Gastrocnemius medialis (tissue), 4 donors: ENCODE results near the gene CDC25A. TPM values are rescaled to one million over a fixed set of nuclear protein-coding genes. Genes with fewer than 3 reads are reported as not detected.
A peak's percentile ranks its signal among the peaks of the same experiment; 100 is the strongest.
"Not testable (repeated sequence)": the region's sequence is repeated elsewhere in the genome, so short reads cannot be mapped to it uniquely, and the experiment has no call there.

Experiments used
- ATAC-seq, 2 donors: fragments of 150-250 bp; one replicate each; pipeline ENCODE4 v1.9.1; 2016
- DNase-seq, 2 donors: peaks; one replicate each; pipeline ENCODE4 v3.0.0-alpha.2; 2019
- H3K27ac ChIP-seq, 4 donors: fragments of 200-600 bp; sonication (generic); 1 replicate in 1 of 4; 2 replicates in 3 of 4; pipeline ENCODE4 v1.5.1; 2016 to 2018; ENCODE audit warnings: mild to moderate bottlenecking in 2 of 4, moderate library complexity in 1 of 4
- H3K27me3 ChIP-seq, 3 donors: fragments of 200-600 bp; sonication (generic) in 2 of 3; 1 replicate in 1 of 3; 2 replicates in 2 of 3; pipeline versions ENCODE4 v1.5.1 to v1.6.0; 2016 to 2019; ENCODE audit warnings: mild to moderate bottlenecking in 1 of 3, moderate library complexity in 1 of 3
- H3K36me3 ChIP-seq, 2 donors: fragments of 200-600 bp; sonication (generic) in 1 of 2; one replicate each; pipeline ENCODE4 v1.5.1; 2017 to 2018
- H3K4me1 ChIP-seq, 2 donors: fragments of 200-600 bp; sonication (generic) in 1 of 2; one replicate each; pipeline ENCODE4 v1.5.1; 2016 to 2017; ENCODE audit warnings: mild to moderate bottlenecking in 2 of 2
- H3K4me3 ChIP-seq, 4 donors: fragments of 200-600 bp; sonication (generic) in 3 of 4; 1 replicate in 1 of 4; 2 replicates in 3 of 4; pipeline ENCODE4 v1.5.1; 2016 to 2019; ENCODE audit warnings: mild to moderate bottlenecking in 2 of 4
- H3K9me3 ChIP-seq, 3 donors: fragments of 200-600 bp; sonication (generic) in 2 of 3; 1 replicate in 1 of 3; 2 replicates in 2 of 3; pipeline ENCODE4 v1.5.1; 2016 to 2019
- CTCF ChIP-seq, 5 experiments: fragments of 450-650 bp in 3 of 5; fragments of 200-600 bp in 2 of 5; sonication (generic) in 2 of 5; IDR thresholded peaks in 4 of 5; conservative IDR thresholded peaks in 1 of 5; 1 replicate in 4 of 5; 2 replicates in 1 of 5; pipeline ENCODE4 v1.5.1; 2016 to 2019; ENCODE audit warnings: antibody characterized with exemption in 5 of 5, mild to moderate bottlenecking in 3 of 5, moderate library complexity in 3 of 5
- POLR2A ChIP-seq, 2 donors: fragments of 450-650 bp; IDR thresholded peaks; one replicate each; pipeline ENCODE4 v1.6.1; 2017; ENCODE audit warnings: antibody characterized with exemption in 2 of 2, mild to moderate bottlenecking in 2 of 2, moderate library complexity in 2 of 2
- in situ Hi-C, 4 donors: fragments of 200-750 bp; cut with MboI; loops; one replicate each; pipeline versions ENCODE4 v1.15.0 to v1.8.0; 2017; ENCODE audit warnings: low sequenced_read_pairs in 4 of 4
- intact Hi-C: fragments of 100-400 bp; cut with DNase I; formaldehyde crosslinking; loops from one replicate; pipeline ENCODE4 v1.15.1; 2023; ENCODE audit warnings: low total_unique reads
- total RNA-seq, 4 donors: library from RNA; depleted of rRNA; stranded (reverse); fragments of >200 nt; gene quantifications; one replicate each; pipeline versions ENCODE4 v1.1.0 to v1.2.3, GENCODE V29; 2016

CDC25A gene
- total RNA-seq, 4 donors from 2014 or later, result 0.73 to 2.3 TPM; not detected in 2

DNA sequence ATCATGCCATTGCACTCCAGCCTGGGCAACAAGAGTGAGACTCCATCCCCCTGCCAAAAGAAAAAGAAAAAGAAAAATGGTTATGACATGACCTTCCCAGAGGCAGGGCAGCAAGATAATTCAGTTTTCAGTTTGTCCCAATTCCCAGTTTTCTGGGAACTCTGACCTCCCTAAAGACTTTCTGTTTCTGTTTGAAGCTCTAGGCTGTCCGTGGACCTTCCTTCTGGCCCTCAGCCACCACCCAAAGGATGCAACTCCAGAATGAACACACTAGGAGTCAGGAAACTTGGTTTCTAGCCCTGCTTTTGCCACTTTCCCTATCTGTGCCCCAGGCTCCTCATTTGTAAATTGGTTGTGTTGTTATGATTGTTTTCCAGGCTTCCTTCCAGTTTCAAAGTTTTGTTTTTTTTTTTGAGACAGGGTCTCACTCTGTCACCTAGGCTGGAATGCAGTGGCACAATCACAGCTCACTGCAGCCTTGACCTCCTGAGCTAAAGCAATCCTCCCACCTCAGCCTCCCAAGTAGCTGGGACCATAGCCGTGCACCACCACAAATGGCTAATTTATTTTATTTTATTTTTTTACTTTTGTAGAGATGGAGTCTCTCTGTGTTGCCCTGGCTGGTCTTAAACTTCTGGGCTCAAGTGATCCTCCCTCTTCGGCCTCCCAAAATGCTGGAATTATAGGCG is 68.6 kb downstream of the CDC25A start:
- in situ Hi-C loops, result no loop called here

GRCh38 chr3:48118928-48119327 is 69.3 kb downstream of the CDC25A start:
- Histone ChIP-seq H3K27me3 (no peaks in the 10 kb centered on the region), H3K9me3 (no peaks in the 10 kb centered on the region), H3K27ac (peak overlapping the region; percentile 2 to 56 (median 44)), H3K36me3 (no peaks in the 10 kb centered on the region), H3K4me1 (peaks cover 0 to 7% of the 10 kb centered on the region in 2 donors), H3K4me3 (no peak overlapping the region)
- no peak for TF ChIP-seq CTCF (IDR thresholded peaks at IDR 0.05 in 4 of 5, conservative IDR thresholded peaks at IDR 0.05 in 1 of 5)
- TF ChIP-seq POLR2A (IDR thresholded peaks at IDR 0.05), result no peak
- intact Hi-C loops (no loop called here), in situ Hi-C loops (no loop called here)
- DNase-seq (no peak), ATAC-seq (no peak)

More for the DNA sequence above, 68.6 kb downstream of the CDC25A start:
- Histone ChIP-seq H3K4me1 (peaks cover 0 to 7% of the 10 kb centered on the region in 2 donors), H3K27me3 (no peaks in the 10 kb centered on the region), H3K4me3 (no peak overlapping the region), H3K36me3 (no peaks in the 10 kb centered on the region), H3K27ac (peak overlapping the region; percentile 2 to 56 (median 44)), H3K9me3 (no peaks in the 10 kb centered on the region)
- DNase-seq (peak; percentile 6 to 37), ATAC-seq (peak; percentile 47 to 56)
- TF ChIP-seq POLR2A (IDR thresholded peaks at IDR 0.05) (no peak), CTCF (IDR thresholded peaks at IDR 0.05 in 4 of 5, conservative IDR thresholded peaks at IDR 0.05 in 1 of 5) (no peak)
- intact Hi-C loops, result no loop called here

DNA sequence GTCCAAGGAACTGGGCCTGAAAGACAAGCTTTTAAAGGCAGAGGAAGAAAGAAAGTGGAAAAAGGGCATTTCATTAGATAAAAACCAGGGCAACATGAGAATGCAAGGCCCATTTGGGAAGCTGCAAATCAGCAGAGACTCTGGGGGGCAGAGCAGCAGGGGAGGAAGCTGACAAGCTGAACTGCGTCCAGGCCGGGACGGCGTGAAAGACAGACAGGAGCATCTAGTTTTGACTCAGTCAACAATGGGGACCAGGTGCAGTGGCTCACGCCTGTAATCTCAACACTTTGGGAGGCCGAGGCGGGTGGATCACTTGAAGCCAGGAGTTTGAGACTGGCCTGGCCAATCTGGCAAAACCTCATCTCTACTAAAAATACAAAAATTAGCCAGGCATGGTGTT is 69.9 kb downstream of the CDC25A start:
- TF ChIP-seq CTCF (IDR thresholded peaks at IDR 0.05 in 4 of 5, conservative IDR thresholded peaks at IDR 0.05 in 1 of 5) (no peak), POLR2A (IDR thresholded peaks at IDR 0.05) (no peak)
- no peak overlapping the region for H3K4me3 ChIP-seq
- H3K36me3 ChIP-seq, result no peaks in the 10 kb centered on the region
- no peak for ATAC-seq
- no peaks in the 10 kb centered on the region for H3K27me3 ChIP-seq
- DNase-seq, result no peak
- in situ Hi-C loops, result no loop called here
- no peak overlapping the region for H3K27ac ChIP-seq
- no peaks in the 10 kb centered on the region for H3K9me3 ChIP-seq
- intact Hi-C loops, result no loop called here
- peaks cover 0 to 7% of the 10 kb centered on the region in 2 donors for H3K4me1 ChIP-seq

DNA sequence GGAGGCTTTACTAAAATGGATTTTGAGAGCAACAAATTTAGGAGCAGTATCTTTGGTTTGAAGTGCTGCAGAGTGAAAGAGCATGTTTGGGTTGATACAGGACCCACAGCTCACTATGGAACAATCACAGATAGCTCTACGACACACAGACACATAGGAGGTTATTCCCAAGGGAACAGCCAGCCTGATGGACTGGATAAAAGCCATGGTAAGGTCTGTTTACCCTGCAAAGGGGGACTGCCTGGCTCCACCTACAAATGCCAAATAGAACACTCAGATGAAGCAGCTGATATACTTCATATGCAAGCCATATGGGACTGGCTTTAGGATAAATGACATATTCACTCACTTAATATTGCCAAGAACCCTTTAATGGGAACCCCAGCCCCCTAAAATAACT is 75.4 kb downstream of the CDC25A start:
- Histone ChIP-seq H3K36me3 (no peaks in the 10 kb centered on the region), H3K27me3 (no peaks in the 10 kb centered on the region), H3K9me3 (no peaks in the 10 kb centered on the region), H3K4me1 (no peaks in the 10 kb centered on the region), H3K27ac (no peak overlapping the region), H3K4me3 (no peak overlapping the region)
- DNase-seq (no peak), ATAC-seq (no peak)
- TF ChIP-seq POLR2A (IDR thresholded peaks at IDR 0.05) (no peak), CTCF (IDR thresholded peaks at IDR 0.05 in 4 of 5, conservative IDR thresholded peaks at IDR 0.05 in 1 of 5) (no peak)
- in situ Hi-C loops, result no loop called here
- intact Hi-C loops, result no loop called here

- H3K4me3 ChIP-seq, ATAC-seq, DNase-seq, H3K27ac ChIP-seq, H3K27me3 ChIP-seq, intact Hi-C loops, H3K36me3 ChIP-seq, in situ Hi-C loops, H3K9me3 ChIP-seq, H3K4me1 ChIP-seq: not testable (repeated sequence)
These were observed 76.0 kb downstream of the CDC25A start for GRCh38 chr3:48112108-48112791.
